ENCODE measurements around the gene SS18L1. TPM values are rescaled to one million over a fixed set of nuclear protein-coding genes. Genes with fewer than 3 reads are reported as not detected.

The SS18L1 gene
- total RNA-seq, 4 donors from 2014 or later: 0.51 to 21.7 (median 12.8) TPM

DNA sequence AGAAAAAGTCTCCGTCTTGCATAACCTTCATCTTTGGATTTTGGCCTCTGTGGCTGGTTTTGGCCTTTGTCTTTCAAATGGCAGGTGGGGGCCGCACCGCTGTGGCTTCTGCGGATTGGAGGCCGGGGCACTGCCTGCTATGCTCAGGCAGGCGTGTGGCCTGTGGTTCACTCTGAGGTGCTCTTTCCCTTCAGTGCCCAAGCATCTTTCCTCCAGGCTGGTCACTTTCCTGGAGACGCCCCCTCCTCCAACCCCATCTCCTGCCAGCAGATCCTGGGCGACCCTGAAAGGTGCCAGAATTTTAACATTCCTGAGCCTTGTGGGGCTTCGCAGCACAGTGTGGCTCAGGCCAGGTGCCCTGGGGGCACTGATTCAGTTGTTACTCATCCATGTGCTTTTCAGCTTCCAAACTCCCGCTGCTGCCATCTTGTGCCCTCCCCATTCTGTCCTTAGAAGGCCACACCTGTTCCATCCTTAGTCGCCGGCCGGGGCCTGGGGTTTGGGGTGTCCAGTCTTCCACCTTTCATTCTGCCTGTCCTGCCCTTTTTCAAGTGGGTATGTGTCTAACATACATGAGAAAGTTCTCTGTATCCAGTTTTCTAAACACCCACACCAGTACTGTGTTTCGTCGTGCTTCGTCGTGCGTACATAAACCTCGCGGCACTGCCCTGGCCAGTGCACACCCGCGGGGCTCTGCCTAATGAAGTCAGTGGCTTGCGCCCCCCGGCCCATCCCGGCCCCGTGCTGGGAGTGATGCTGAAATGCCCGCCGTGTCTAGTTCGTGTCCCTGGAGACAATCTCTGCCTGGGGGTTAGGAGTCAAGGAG is 12.1 kb downstream of the SS18L1 start:
- no peak overlapping the region for H3K4me3 ChIP-seq
- no peak overlapping the region for H3K27ac ChIP-seq
- no peak for DNase-seq
- H3K9me3 ChIP-seq: no peaks in the 10 kb centered on the region
- intact Hi-C loops (cut with DNase I; ENCODE audit: low total_unique reads): loop anchor here (10.0 kb wide), 1 partner anchor 141 kb away; no protein-coding TSS in a partner anchor
- TF ChIP-seq POLR2A (IDR thresholded peaks at IDR 0.05): no peak
- TF ChIP-seq, protein P1, sequence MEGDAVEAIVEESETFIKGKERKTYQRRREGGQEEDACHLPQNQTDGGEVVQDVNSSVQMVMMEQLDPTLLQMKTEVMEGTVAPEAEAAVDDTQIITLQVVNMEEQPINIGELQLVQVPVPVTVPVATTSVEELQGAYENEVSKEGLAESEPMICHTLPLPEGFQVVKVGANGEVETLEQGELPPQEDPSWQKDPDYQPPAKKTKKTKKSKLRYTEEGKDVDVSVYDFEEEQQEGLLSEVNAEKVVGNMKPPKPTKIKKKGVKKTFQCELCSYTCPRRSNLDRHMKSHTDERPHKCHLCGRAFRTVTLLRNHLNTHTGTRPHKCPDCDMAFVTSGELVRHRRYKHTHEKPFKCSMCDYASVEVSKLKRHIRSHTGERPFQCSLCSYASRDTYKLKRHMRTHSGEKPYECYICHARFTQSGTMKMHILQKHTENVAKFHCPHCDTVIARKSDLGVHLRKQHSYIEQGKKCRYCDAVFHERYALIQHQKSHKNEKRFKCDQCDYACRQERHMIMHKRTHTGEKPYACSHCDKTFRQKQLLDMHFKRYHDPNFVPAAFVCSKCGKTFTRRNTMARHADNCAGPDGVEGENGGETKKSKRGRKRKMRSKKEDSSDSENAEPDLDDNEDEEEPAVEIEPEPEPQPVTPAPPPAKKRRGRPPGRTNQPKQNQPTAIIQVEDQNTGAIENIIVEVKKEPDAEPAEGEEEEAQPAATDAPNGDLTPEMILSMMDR (IDR thresholded peaks at IDR 0.05): no peak
- H3K4me1 ChIP-seq: peaks cover 0 to 7% of the 10 kb centered on the region in 2 donors
- H3K36me3 ChIP-seq: no peaks in the 10 kb centered on the region
- no peaks in the 10 kb centered on the region for H3K27me3 ChIP-seq

DNA sequence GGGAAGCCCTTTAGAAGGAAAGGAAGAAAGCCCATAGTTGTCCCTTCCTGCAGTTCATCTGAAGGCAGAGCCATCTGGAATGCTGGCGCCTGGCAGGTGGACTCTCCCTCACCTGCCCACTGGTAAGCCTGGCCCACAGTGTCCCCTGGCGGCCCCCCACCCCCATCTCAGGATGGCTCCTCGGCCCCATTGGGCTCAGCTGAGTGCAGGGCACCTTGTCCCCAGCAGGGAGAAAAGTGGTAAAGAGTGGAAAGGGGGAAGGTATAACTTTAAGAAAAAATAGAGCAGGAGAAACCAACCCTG is 12.6 kb downstream of the SS18L1 start:
- no peak for TF ChIP-seq POLR2A (IDR thresholded peaks at IDR 0.05)
- TF ChIP-seq, protein P1 (IDR thresholded peaks at IDR 0.05): no peak
- Histone ChIP-seq H3K27ac (no peak overlapping the region), H3K4me1 (peaks cover 0 to 7% of the 10 kb centered on the region in 2 donors), H3K4me3 (no peak overlapping the region), H3K36me3 (no peaks in the 10 kb centered on the region), H3K27me3 (no peaks in the 10 kb centered on the region), H3K9me3 (no peaks in the 10 kb centered on the region)
- DNase-seq: no peak
- intact Hi-C loops (cut with DNase I; ENCODE audit: low total_unique reads): loop anchor here (10.0 kb wide), 1 partner anchor 141 kb away; no protein-coding TSS in a partner anchor

DNA sequence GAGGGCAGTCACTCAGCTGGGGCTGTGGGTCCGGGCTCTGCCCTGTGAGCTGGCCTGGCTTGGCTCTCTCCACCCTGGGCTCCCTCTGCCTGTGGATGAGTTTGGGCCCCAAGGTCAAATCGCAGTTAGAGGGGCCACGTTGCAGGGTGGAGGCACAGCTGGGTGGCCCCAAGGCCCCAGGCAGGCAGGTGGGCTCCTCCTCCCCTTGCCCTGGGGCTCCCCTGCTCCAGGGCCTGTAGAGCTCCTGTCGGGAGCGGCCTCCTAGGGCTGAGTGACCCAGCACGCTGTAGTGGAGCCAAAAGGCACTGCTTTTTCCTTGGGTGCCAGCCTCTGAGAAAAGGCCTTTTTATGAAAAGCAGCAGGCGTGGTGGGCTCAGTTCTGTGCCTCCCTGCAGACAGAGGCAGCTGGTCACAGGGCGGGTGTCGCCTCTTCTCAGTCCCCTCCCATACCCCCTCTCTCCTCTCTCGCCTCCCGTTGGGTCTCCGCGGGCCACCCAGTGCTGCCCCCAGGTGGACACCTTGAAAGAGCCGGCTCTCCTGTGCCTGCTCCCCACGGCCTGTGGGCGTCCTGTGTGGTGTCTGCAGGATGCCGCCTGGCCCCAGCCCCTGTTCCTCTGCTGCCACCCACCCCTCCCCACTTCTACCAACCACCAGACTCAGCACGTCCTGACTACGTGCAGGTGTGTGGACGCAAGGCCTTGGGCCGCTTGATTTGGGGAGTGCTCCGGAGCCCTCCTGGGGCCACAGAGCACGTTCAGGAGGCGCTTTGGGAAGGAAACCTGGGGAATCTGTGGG is 13.2 kb downstream of the SS18L1 start:
- Histone ChIP-seq H3K36me3 (no peaks in the 10 kb centered on the region), H3K27me3 (no peaks in the 10 kb centered on the region), H3K27ac (no peak overlapping the region), H3K9me3 (no peaks in the 10 kb centered on the region), H3K4me3 (no peak overlapping the region), H3K4me1 (peaks cover 0 to 7% of the 10 kb centered on the region in 2 donors)
- intact Hi-C loops (cut with DNase I; ENCODE audit: low total_unique reads): loop anchor here (10.0 kb wide), 1 partner anchor 142 kb away; no protein-coding TSS in a partner anchor
- peak; percentile 48 to 64 for DNase-seq
- TF ChIP-seq, protein P1 (IDR thresholded peaks at IDR 0.05): peak; percentile 35 to 66 (median 48)
- no peak for TF ChIP-seq POLR2A (IDR thresholded peaks at IDR 0.05)

DNA sequence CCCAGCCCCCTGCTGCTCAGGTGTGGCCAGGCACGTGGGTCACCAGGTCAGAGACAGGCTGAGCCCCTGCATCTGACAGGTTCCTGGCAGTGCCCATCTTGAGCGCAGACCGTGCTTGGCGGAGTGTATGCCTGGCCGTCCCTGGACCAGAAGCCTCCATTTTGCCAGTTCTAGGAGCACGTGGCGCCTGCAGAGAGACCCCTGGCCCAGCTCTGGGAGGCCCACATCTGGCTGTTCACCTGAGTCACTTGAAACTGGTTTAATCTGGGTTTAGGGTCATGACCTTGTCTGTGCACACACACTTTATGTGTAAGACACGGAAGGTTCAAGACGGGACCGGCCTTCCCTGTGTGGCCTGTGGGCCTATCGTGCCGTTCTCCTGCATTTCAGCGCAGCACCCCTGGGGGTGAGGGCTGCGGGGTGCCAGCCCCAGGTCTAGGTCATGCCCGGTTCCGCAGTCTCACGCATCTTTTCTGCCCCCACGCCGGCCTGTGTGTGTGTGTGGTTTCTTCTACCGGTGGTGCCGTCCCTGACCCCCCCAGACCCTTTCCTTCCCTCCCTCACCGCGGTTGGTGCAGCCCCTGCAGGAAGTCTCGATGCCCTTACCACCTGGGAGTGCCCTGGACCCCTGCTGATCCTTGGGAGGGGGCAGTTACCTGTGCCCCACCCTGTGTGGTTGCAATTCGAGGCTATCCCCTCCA is 14.0 kb downstream of the SS18L1 start:
- H3K9me3 ChIP-seq: no peaks in the 10 kb centered on the region
- H3K27ac ChIP-seq: no peak overlapping the region
- intact Hi-C loops (cut with DNase I; ENCODE audit: low total_unique reads): loop anchor here (10.0 kb wide), 1 partner anchor 143 kb away; no protein-coding TSS in a partner anchor
- H3K4me3 ChIP-seq: no peak overlapping the region
- no peaks in the 10 kb centered on the region for H3K36me3 ChIP-seq
- H3K27me3 ChIP-seq: no peaks in the 10 kb centered on the region
- peaks cover 0 to 7% of the 10 kb centered on the region in 2 donors for H3K4me1 ChIP-seq
- DNase-seq: no peak
- TF ChIP-seq, protein P1 (IDR thresholded peaks at IDR 0.05): no peak
- no peak for TF ChIP-seq POLR2A (IDR thresholded peaks at IDR 0.05)

All from uterus (tissue), 4 donors.